ENCODE measurements around the gene PRSS57.

The PRSS57 gene

GRCh38 chr19:638906-639252 is 56.4 kb downstream of the PRSS57 start:
- no peak for DNase-seq (ENCODE audit: low read depth in 2 of 2)
